Measurements from ENCODE around the gene MCC. TPM values are rescaled to one million over a fixed set of nuclear protein-coding genes. Genes with fewer than 3 reads are reported as not detected.

MCC gene
- total and polyA plus RNA-seq, 2 experiments from 2014 or later: 8.3 to 31.5 TPM

GRCh38 chr5:113358696-113359095 is 129.6 kb downstream of the MCC start:
- H3K27ac ChIP-seq: no peak overlapping the region
- WGBS (ENCODE audit: low lambda C conversion rate, missing lambda C conversion rate): 81% methylated on average over 3 of the region's 3 CpGs
- no peaks in the 10 kb centered on the region for H3K36me3 ChIP-seq (replicated peaks; ENCODE audit: insufficient read depth, low read depth)
- H3K4me1 ChIP-seq (ENCODE audit: insufficient read depth): no peaks in the 10 kb centered on the region
- no peak for DNase-seq (ENCODE audit: low spot score)
- no peak overlapping the region for H2AFZ ChIP-seq
- no peak overlapping the region for H3K4me3 ChIP-seq
- H3K9me3 ChIP-seq (ENCODE audit: low read depth): no peaks in the 10 kb centered on the region
- no peaks in the 10 kb centered on the region for H4K20me1 ChIP-seq (ENCODE audit: insufficient read depth, poor library complexity, severe bottlenecking)
- TF ChIP-seq EZH2phosphoT487 (IDR thresholded peaks at IDR 0.05; ENCODE audit: low read depth, severe bottlenecking, unreplicated experiment) (no peak), CTCF (IDR thresholded peaks at IDR 0.05; ENCODE audit: poor library complexity) (no peak), EZH2 (IDR thresholded peaks at IDR 0.05; ENCODE audit: borderline replicate concordance) (no peak)
- H3K4me2 ChIP-seq: no peak overlapping the region
- H3K27me3 ChIP-seq: no peaks in the 10 kb centered on the region
- H3K79me2 ChIP-seq: no peaks in the 10 kb centered on the region
- H3K9me2 ChIP-seq (replicated peaks; ENCODE audit: insufficient read depth): no peaks in the 10 kb centered on the region

- Histone ChIP-seq H3K9me3 (ENCODE audit: low read depth) (no peaks in the 10 kb centered on the region), H3K27me3 (no peaks in the 10 kb centered on the region), H3K36me3 (replicated peaks; ENCODE audit: insufficient read depth, low read depth) (no peaks in the 10 kb centered on the region), H3K4me1 (ENCODE audit: insufficient read depth) (no peaks in the 10 kb centered on the region), H3K4me3 (no peak overlapping the region), H3K79me2 (no peaks in the 10 kb centered on the region), H2AFZ (no peak overlapping the region), H3K27ac (no peak overlapping the region), H3K4me2 (no peak overlapping the region), H4K20me1 (ENCODE audit: insufficient read depth, poor library complexity, severe bottlenecking) (no peaks in the 10 kb centered on the region), H3K9me2 (replicated peaks; ENCODE audit: insufficient read depth) (no peaks in the 10 kb centered on the region)
- no peak for TF ChIP-seq EZH2 (IDR thresholded peaks at IDR 0.05; ENCODE audit: borderline replicate concordance)
- no peak for TF ChIP-seq EZH2phosphoT487 (IDR thresholded peaks at IDR 0.05; ENCODE audit: low read depth, severe bottlenecking, unreplicated experiment)
- TF ChIP-seq CTCF (IDR thresholded peaks at IDR 0.05; ENCODE audit: poor library complexity): no peak
- DNase-seq (ENCODE audit: low spot score): no peak
- 92% methylated on average over 3 of the region's 3 CpGs for WGBS (ENCODE audit: low lambda C conversion rate, missing lambda C conversion rate)
These were observed 130.4 kb downstream of the MCC start for GRCh38 chr5:113357696-113358476.

GRCh38 chr5:113356487-113356886 is 131.8 kb downstream of the MCC start:
- H2AFZ ChIP-seq: no peak overlapping the region
- WGBS (ENCODE audit: low lambda C conversion rate, missing lambda C conversion rate): 82% methylated on average over 1 of the region's 1 CpG
- no peaks in the 10 kb centered on the region for H3K9me2 ChIP-seq (replicated peaks; ENCODE audit: insufficient read depth)
- no peaks in the 10 kb centered on the region for H3K9me3 ChIP-seq (ENCODE audit: low read depth)
- H3K36me3 ChIP-seq (replicated peaks; ENCODE audit: insufficient read depth, low read depth): no peaks in the 10 kb centered on the region
- no peak for DNase-seq (ENCODE audit: low spot score)
- no peaks in the 10 kb centered on the region for H3K27me3 ChIP-seq
- H3K79me2 ChIP-seq: no peaks in the 10 kb centered on the region
- no peaks in the 10 kb centered on the region for H4K20me1 ChIP-seq (ENCODE audit: insufficient read depth, poor library complexity, severe bottlenecking)
- H3K4me2 ChIP-seq: no peak overlapping the region
- no peak overlapping the region for H3K27ac ChIP-seq
- no peak for TF ChIP-seq CTCF (IDR thresholded peaks at IDR 0.05; ENCODE audit: poor library complexity)
- no peak for TF ChIP-seq EZH2 (IDR thresholded peaks at IDR 0.05; ENCODE audit: borderline replicate concordance)
- no peak overlapping the region for H3K4me3 ChIP-seq
- H3K4me1 ChIP-seq (ENCODE audit: insufficient read depth): no peaks in the 10 kb centered on the region

Data from hepatocyte (in vitro differentiated cells).